Measurements from ENCODE around the gene CYBC1. TPM values are rescaled to one million over a fixed set of nuclear protein-coding genes. Genes with fewer than 3 reads are reported as not detected.

The CYBC1 gene
- total RNA-seq, 1 experiment from 2014 or later = 92.4 TPM

DNA sequence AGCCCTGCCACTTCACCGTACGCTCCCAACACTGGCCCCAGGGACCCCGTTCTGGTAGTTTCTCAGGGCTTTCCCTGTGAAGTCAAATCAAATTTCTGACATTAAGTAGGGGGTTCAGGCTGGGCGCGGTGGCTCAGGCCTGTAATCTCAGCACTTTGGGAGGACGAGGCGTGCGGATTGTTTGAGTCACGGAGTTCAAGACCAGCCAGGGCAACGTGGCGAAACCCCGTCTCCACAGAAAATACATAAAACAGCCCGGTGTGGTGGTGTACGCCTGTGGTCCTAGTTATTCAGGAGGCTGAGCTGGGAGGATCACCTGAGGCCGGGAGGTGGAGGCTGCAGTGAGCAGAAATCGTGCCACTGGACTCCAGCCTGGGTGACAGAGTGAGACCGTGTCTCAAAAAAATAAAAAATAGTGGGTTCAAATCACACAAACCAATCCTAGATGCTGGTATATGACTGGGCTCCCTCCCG lies 632 bp downstream of the CYBC1 start:
- Histone ChIP-seq H3K36me3 (ENCODE audit: insufficient read depth, low read length) (peaks cover 5% of the 10 kb centered on the region; the same call in 1 of the 2 replicates), H3K9me2 (replicated peaks; ENCODE audit: insufficient read depth, low read length) (no peaks in the 10 kb centered on the region), H4K20me1 (ENCODE audit: insufficient read depth, low read depth, low read length) (peaks cover 12% of the 10 kb centered on the region; the same call in 1 of the 2 replicates), H3K4me1 (ENCODE audit: low read length) (peaks cover 26% of the 10 kb centered on the region), H3K27me3 (ENCODE audit: low read length) (no peaks in the 10 kb centered on the region), H2AFZ (ENCODE audit: low read length) (no peak overlapping the region), H3K27ac (ENCODE audit: low read length) (peak overlapping the region; percentile 97), H3K79me2 (ENCODE audit: low read length) (peaks cover 24% of the 10 kb centered on the region), H3K4me3 (ENCODE audit: low read length) (peak overlapping the region; percentile 98), H3K9me3 (ENCODE audit: low read length) (0 out of 2 replicates have a peak, but pooled peaks cover 2% of the 10 kb centered on the region), H3K9ac (ENCODE audit: low read length) (peak overlapping the region; percentile 98), H3K4me2 (ENCODE audit: low read depth, low read length, poor library complexity, severe bottlenecking) (peak overlapping the region; percentile 81)
- no peak for DNase-seq

DNA sequence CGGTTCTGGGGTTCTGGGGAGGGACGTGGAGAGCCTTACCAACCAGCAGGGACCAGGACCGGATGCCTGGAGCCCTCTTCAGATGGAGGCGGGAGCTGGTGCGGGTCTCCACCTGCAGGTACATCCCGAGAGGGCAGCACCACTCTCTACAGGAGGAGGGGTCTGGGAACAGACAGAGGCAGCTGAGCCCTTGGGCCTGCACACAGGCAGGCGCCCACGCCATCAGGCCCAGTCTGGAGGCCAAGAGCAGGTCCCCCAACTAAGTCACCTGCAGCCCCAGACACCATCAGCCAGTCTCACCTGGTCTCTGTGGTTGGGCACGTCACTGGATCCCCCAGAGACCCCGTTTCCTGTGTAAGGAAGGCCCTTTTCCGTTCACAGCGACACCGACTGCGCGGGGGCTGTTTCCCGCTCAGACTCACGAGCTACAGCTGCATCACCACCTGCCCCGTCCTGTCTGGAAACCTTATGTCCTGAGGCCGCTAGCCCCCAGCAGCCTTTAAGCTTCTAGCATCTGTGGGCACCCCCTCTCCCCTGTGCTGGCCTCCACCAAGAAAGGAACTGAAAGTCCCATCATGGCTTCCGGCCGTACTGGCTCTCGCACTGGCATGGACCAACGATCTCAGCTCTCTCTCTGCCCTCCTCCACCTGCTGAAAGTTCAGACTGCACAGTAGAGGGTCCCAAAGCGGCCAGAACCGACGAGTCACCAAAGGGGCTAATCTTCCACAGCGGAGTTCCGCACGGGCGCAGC lies 1.2 kb downstream of the CYBC1 start:
- Histone ChIP-seq H2AFZ (ENCODE audit: low read length) (no peak overlapping the region), H3K36me3 (ENCODE audit: insufficient read depth, low read length) (peaks cover 5% of the 10 kb centered on the region; the same call in 1 of the 2 replicates), H4K20me1 (ENCODE audit: insufficient read depth, low read depth, low read length) (peaks cover 17% of the 10 kb centered on the region), H3K4me1 (ENCODE audit: low read length) (peaks cover 26% of the 10 kb centered on the region), H3K9me3 (ENCODE audit: low read length) (0 out of 2 replicates have a peak, but pooled peaks cover 2% of the 10 kb centered on the region), H3K79me2 (ENCODE audit: low read length) (peaks cover 24% of the 10 kb centered on the region), H3K27me3 (ENCODE audit: low read length) (no peaks in the 10 kb centered on the region), H3K27ac (ENCODE audit: low read length) (peak overlapping the region; percentile 97), H3K9ac (ENCODE audit: low read length) (peak overlapping the region; percentile 98), H3K4me3 (ENCODE audit: low read length) (peak overlapping the region; percentile 98), H3K4me2 (ENCODE audit: low read depth, low read length, poor library complexity, severe bottlenecking) (peak overlapping the region; percentile 81), H3K9me2 (replicated peaks; ENCODE audit: insufficient read depth, low read length) (no peaks in the 10 kb centered on the region)
- DNase-seq = peak; percentile 93

DNA sequence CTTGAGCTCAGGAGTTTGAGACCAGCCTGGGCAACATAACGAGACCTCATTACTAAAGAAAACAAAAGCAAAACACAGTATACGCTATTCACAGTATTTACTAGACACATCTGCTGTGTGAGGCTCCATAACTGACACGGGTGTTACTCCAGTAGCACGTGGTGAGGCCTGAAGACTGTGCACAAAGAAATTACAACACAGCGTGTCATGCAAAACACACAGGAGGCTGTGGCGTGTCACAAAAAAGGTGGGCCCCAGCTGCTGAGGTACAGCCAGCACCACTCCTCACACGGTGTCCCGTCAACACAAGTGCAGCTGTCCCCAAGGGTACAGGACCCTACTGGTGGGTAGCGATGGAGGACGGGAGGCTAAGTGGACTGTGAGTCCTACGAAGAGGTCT lies 2.7 kb downstream of the CYBC1 start:
- Histone ChIP-seq H3K27ac (ENCODE audit: low read length) (no peak overlapping the region), H3K9me3 (ENCODE audit: low read length) (0 out of 2 replicates have a peak, but pooled peaks cover 2% of the 10 kb centered on the region), H3K4me2 (ENCODE audit: low read depth, low read length, poor library complexity, severe bottlenecking) (no peak overlapping the region), H3K36me3 (ENCODE audit: insufficient read depth, low read length) (peaks cover 10% of the 10 kb centered on the region), H3K4me1 (ENCODE audit: low read length) (peaks cover 26% of the 10 kb centered on the region), H3K4me3 (ENCODE audit: low read length) (no peak overlapping the region), H2AFZ (ENCODE audit: low read length) (no peak overlapping the region), H3K9ac (ENCODE audit: low read length) (no peak overlapping the region), H4K20me1 (ENCODE audit: insufficient read depth, low read depth, low read length) (peaks cover 20% of the 10 kb centered on the region), H3K27me3 (ENCODE audit: low read length) (no peaks in the 10 kb centered on the region), H3K9me2 (replicated peaks; ENCODE audit: insufficient read depth, low read length) (no peaks in the 10 kb centered on the region), H3K79me2 (ENCODE audit: low read length) (peaks cover 24% of the 10 kb centered on the region)
- DNase-seq = no peak

DNA sequence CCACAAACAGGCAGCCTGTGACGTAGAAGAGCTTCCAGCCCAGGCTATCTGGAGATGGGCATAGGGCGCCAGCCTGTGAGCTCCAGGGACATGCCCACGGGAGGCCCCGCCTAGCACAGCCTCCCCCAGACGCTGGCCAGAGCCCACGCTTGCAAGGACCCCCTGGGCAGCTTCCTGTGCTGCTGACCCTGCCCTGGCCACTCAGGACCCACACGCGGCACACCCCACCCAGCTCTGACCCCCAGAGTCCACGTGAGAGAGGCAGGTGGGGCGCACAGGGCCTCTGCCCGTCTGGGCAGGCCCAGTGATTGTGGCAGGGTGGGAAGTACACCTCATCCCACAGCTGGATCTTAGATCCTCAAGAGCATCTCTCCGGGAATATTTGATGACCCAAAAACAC lies 3.9 kb downstream of the CYBC1 start:
- H3K4me2 ChIP-seq (ENCODE audit: low read depth, low read length, poor library complexity, severe bottlenecking) = no peak overlapping the region
- H3K79me2 ChIP-seq (ENCODE audit: low read length) = peaks cover 24% of the 10 kb centered on the region
- no peaks in the 10 kb centered on the region for H3K9me2 ChIP-seq (replicated peaks; ENCODE audit: insufficient read depth, low read length)
- no peaks in the 10 kb centered on the region for H3K27me3 ChIP-seq (ENCODE audit: low read length)
- H3K9me3 ChIP-seq (ENCODE audit: low read length) = no peaks in the 10 kb centered on the region
- no peak for DNase-seq
- H2AFZ ChIP-seq (ENCODE audit: low read length) = no peak overlapping the region
- H3K36me3 ChIP-seq (ENCODE audit: insufficient read depth, low read length) = peaks cover 14% of the 10 kb centered on the region
- H3K4me1 ChIP-seq (ENCODE audit: low read length) = peaks cover 26% of the 10 kb centered on the region
- no peak overlapping the region for H3K27ac ChIP-seq (ENCODE audit: low read length)
- no peak overlapping the region for H3K4me3 ChIP-seq (ENCODE audit: low read length)
- H4K20me1 ChIP-seq (ENCODE audit: insufficient read depth, low read depth, low read length) = peaks cover 23% of the 10 kb centered on the region
- H3K9ac ChIP-seq (ENCODE audit: low read length) = no peak overlapping the region

DNA sequence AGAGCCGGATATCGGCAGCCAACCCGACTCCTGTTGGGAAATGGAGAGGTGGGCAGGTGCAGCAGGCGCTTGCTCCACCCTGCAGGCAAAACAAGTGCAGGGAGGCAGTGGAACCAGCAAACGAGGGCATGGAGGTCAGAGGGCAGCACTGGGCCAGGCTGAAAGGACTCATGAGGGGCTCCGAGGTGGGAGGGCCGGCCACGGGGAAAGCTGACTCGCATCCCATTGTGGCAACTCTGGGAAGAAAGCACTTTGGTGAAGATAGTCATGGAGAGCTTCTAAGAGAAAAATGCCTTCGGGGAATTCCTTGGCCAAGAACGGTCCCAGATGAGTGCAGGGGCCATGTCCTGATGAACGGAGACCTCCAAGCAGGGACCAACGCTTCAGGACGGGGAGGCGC lies 4.4 kb downstream of the CYBC1 start:
- Histone ChIP-seq H3K4me1 (ENCODE audit: low read length) (peaks cover 21% of the 10 kb centered on the region), H3K4me2 (ENCODE audit: low read depth, low read length, poor library complexity, severe bottlenecking) (no peak overlapping the region), H3K9me2 (replicated peaks; ENCODE audit: insufficient read depth, low read length) (no peaks in the 10 kb centered on the region), H3K27ac (ENCODE audit: low read length) (no peak overlapping the region), H3K9me3 (ENCODE audit: low read length) (no peaks in the 10 kb centered on the region), H3K4me3 (ENCODE audit: low read length) (no peak overlapping the region), H2AFZ (ENCODE audit: low read length) (no peak overlapping the region), H3K27me3 (ENCODE audit: low read length) (no peaks in the 10 kb centered on the region), H3K79me2 (ENCODE audit: low read length) (peaks cover 24% of the 10 kb centered on the region), H4K20me1 (ENCODE audit: insufficient read depth, low read depth, low read length) (peaks cover 23% of the 10 kb centered on the region), H3K36me3 (ENCODE audit: insufficient read depth, low read length) (peaks cover 14% of the 10 kb centered on the region), H3K9ac (ENCODE audit: low read length) (no peak overlapping the region)
- no peak for DNase-seq

DNA sequence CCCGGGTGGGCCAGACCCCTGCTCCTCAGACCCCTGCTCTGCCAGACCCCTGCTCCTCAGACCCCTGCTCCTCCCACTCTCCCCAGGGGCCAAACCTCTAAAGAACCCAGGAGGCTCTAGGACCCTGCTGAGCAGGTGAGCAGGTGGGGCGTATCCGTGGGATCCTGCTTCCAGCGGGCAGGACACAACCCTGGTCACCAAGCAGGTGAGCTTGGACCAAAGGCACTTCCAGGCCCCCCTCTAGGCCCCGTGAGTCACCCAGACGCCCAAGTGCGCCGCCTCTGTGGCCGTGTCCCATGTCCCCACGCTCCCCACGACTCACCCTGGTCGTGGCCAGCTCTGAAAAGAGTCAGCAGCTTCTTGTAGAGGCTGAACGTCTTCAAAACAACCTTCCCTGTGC lies 5.0 kb downstream of the CYBC1 start:
- Histone ChIP-seq H3K9ac (ENCODE audit: low read length) (no peak overlapping the region), H3K9me3 (ENCODE audit: low read length) (no peaks in the 10 kb centered on the region), H2AFZ (ENCODE audit: low read length) (no peak overlapping the region), H3K9me2 (replicated peaks; ENCODE audit: insufficient read depth, low read length) (no peaks in the 10 kb centered on the region), H4K20me1 (ENCODE audit: insufficient read depth, low read depth, low read length) (peaks cover 23% of the 10 kb centered on the region), H3K27ac (ENCODE audit: low read length) (no peak overlapping the region), H3K79me2 (ENCODE audit: low read length) (peaks cover 24% of the 10 kb centered on the region), H3K27me3 (ENCODE audit: low read length) (no peaks in the 10 kb centered on the region), H3K36me3 (ENCODE audit: insufficient read depth, low read length) (peaks cover 14% of the 10 kb centered on the region), H3K4me2 (ENCODE audit: low read depth, low read length, poor library complexity, severe bottlenecking) (no peak overlapping the region), H3K4me1 (ENCODE audit: low read length) (peaks cover 22% of the 10 kb centered on the region), H3K4me3 (ENCODE audit: low read length) (no peak overlapping the region)
- no peak for DNase-seq

DNA sequence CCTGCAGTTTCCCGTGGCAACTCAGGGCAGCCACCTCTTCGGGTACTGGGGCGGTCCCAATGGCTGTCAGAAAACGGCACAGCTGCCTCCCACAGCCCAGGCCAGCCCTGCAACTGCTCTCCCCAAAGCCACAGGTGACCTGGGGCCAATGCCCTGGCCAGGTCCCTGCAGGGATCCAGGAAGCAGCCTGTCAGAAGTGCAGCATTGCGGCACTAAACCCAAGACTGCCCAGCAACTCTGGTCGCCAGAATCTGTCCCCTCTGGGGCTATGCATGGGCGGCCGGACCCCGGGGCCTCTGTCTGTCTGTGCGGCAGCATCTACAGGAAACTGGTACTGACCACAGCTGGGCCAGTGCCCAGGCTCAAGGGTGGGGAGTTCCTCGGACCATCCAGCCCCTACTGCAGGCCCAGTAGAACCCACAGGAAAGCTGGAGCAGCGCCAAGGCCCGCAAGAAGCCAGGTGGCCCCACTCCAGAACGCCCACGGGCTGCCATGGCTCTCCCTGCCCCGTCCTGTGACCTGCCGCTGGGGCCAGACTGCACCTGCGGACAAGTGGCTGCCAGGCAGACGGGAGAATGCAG lies 5.5 kb downstream of the CYBC1 start:
- Histone ChIP-seq H3K4me1 (ENCODE audit: low read length) (peaks cover 24% of the 10 kb centered on the region), H3K27me3 (ENCODE audit: low read length) (no peaks in the 10 kb centered on the region), H3K36me3 (ENCODE audit: insufficient read depth, low read length) (peaks cover 14% of the 10 kb centered on the region), H3K4me3 (ENCODE audit: low read length) (no peak overlapping the region), H3K9me2 (replicated peaks; ENCODE audit: insufficient read depth, low read length) (no peaks in the 10 kb centered on the region), H2AFZ (ENCODE audit: low read length) (no peak overlapping the region), H3K27ac (ENCODE audit: low read length) (no peak overlapping the region), H3K4me2 (ENCODE audit: low read depth, low read length, poor library complexity, severe bottlenecking) (no peak overlapping the region), H3K9me3 (ENCODE audit: low read length) (no peaks in the 10 kb centered on the region), H3K9ac (ENCODE audit: low read length) (no peak overlapping the region), H3K79me2 (ENCODE audit: low read length) (peaks cover 20% of the 10 kb centered on the region), H4K20me1 (ENCODE audit: insufficient read depth, low read depth, low read length) (peaks cover 23% of the 10 kb centered on the region)
- DNase-seq = no peak

DNA sequence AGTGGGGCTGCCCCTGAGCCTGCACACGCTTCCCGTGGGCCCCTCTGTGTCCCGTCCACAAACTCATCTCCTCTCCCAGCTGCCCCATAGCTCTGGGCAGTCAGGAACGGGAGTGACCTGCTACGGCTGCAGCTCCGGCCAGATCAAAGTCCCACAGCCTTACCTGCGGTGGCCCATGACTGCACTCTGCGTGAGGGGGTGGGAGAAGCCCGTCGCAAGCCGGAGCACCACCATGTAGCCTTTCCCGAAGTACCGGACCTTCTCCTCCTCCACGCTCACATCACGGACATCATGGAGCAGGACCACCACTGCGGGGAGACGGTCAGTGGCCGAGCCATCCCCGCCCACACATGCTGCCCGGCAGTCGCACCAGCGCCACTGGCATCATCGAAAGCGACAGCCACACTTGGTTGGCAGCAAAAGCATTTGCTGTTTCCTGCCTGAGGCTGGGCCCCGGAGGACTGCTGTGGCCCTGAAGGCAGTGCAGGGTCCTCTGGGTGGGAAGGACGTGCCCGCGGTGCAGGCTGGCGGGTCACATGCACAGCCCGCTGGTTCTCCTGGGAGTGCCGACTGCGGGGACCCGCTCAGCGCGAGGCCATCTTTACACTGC lies 6.2 kb downstream of the CYBC1 start:
- Histone ChIP-seq H2AFZ (ENCODE audit: low read length) (no peak overlapping the region), H3K4me1 (ENCODE audit: low read length) (peaks cover 19% of the 10 kb centered on the region), H3K4me3 (ENCODE audit: low read length) (no peak overlapping the region), H4K20me1 (ENCODE audit: insufficient read depth, low read depth, low read length) (peaks cover 23% of the 10 kb centered on the region), H3K79me2 (ENCODE audit: low read length) (peaks cover 15% of the 10 kb centered on the region), H3K9ac (ENCODE audit: low read length) (no peak overlapping the region), H3K4me2 (ENCODE audit: low read depth, low read length, poor library complexity, severe bottlenecking) (no peak overlapping the region), H3K9me3 (ENCODE audit: low read length) (no peaks in the 10 kb centered on the region), H3K27ac (ENCODE audit: low read length) (no peak overlapping the region), H3K36me3 (ENCODE audit: insufficient read depth, low read length) (peaks cover 14% of the 10 kb centered on the region), H3K9me2 (replicated peaks; ENCODE audit: insufficient read depth, low read length) (no peaks in the 10 kb centered on the region), H3K27me3 (ENCODE audit: low read length) (no peaks in the 10 kb centered on the region)
- no peak for DNase-seq
